ENCODE data around the gene SRGAP3.

The SRGAP3 gene

GRCh38 chr3:9077029-9077428 lies 172.4 kb downstream of the SRGAP3 start:
- no peak for DNase-seq

GRCh38 chr3:9075762-9076161 lies 173.7 kb downstream of the SRGAP3 start:
- DNase-seq: no peak

GRCh38 chr3:9074079-9074478 lies 175.4 kb downstream of the SRGAP3 start:
- no peak for DNase-seq

GRCh38 chr3:9072667-9073009 lies 176.8 kb downstream of the SRGAP3 start:
- no peak for DNase-seq

- no peak for DNase-seq
These were observed 177.3 kb downstream of the SRGAP3 start for GRCh38 chr3:9071936-9072666.

- DNase-seq: no peak
These were observed 178.5 kb downstream of the SRGAP3 start for GRCh38 chr3:9070961-9071360.

GRCh38 chr3:9069971-9070370 lies 179.5 kb downstream of the SRGAP3 start:
- DNase-seq: no peak

GRCh38 chr3:9068051-9068450 lies 181.4 kb downstream of the SRGAP3 start:
- DNase-seq: no peak

GRCh38 chr3:9067352-9067975 lies 182.0 kb downstream of the SRGAP3 start:
- DNase-seq: no peak

GRCh38 chr3:9066775-9067174 lies 182.7 kb downstream of the SRGAP3 start:
- no peak for DNase-seq

GRCh38 chr3:9066141-9066540 lies 183.3 kb downstream of the SRGAP3 start:
- DNase-seq: no peak

- no peak for DNase-seq
These were observed 184.6 kb downstream of the SRGAP3 start for GRCh38 chr3:9064850-9065249.

- DNase-seq: no peak
These were observed 185.2 kb downstream of the SRGAP3 start for GRCh38 chr3:9064251-9064650.

- no peak for DNase-seq
These were observed 186.9 kb downstream of the SRGAP3 start for GRCh38 chr3:9062570-9062969.

- DNase-seq: no peak
These were observed 187.8 kb downstream of the SRGAP3 start for GRCh38 chr3:9061634-9062033.

GRCh38 chr3:9059489-9060400 lies 189.7 kb downstream of the SRGAP3 start:
- no peak for DNase-seq

- no peak for DNase-seq
These were observed 192.9 kb downstream of the SRGAP3 start for GRCh38 chr3:9056581-9056980.

GRCh38 chr3:9047452-9048346 lies 201.7 kb downstream of the SRGAP3 start:
- no peak for DNase-seq

GRCh38 chr3:9045371-9045770 lies 204.1 kb downstream of the SRGAP3 start:
- DNase-seq: no peak

GRCh38 chr3:9043063-9043462 lies 206.4 kb downstream of the SRGAP3 start:
- DNase-seq: no peak

GRCh38 chr3:9041626-9042025 lies 207.8 kb downstream of the SRGAP3 start:
- no peak for DNase-seq

GRCh38 chr3:9040996-9041395 lies 208.4 kb downstream of the SRGAP3 start:
- no peak for DNase-seq

Data from right forelimb (tissue), 1 donor.